Tibial nerve (tissue), 4 donors: Measurements from ENCODE around the gene RHEB.

Source experiments
- EP300 ChIP-seq, 2 donors: sonication (generic); formaldehyde crosslinking; IDR thresholded peaks; one replicate each; pipeline ENCODE4 v1.6.1; 2017; ENCODE audit warnings: antibody characterized with exemption in 2 of 2, mild to moderate bottlenecking in 1 of 2
- TF ChIP-seq, protein P1 (sequence below), 5 experiments: fragments of 200-600 bp in 3 of 5; fragments of 450-650 bp in 2 of 5; sonication (generic) in 3 of 5; IDR thresholded peaks; one replicate each; pipeline ENCODE4 v1.5.1; 2016 to 2019; ENCODE audit warnings: antibody characterized with exemption in 5 of 5, mild to moderate bottlenecking in 3 of 5, moderate library complexity in 2 of 5

DNA sequence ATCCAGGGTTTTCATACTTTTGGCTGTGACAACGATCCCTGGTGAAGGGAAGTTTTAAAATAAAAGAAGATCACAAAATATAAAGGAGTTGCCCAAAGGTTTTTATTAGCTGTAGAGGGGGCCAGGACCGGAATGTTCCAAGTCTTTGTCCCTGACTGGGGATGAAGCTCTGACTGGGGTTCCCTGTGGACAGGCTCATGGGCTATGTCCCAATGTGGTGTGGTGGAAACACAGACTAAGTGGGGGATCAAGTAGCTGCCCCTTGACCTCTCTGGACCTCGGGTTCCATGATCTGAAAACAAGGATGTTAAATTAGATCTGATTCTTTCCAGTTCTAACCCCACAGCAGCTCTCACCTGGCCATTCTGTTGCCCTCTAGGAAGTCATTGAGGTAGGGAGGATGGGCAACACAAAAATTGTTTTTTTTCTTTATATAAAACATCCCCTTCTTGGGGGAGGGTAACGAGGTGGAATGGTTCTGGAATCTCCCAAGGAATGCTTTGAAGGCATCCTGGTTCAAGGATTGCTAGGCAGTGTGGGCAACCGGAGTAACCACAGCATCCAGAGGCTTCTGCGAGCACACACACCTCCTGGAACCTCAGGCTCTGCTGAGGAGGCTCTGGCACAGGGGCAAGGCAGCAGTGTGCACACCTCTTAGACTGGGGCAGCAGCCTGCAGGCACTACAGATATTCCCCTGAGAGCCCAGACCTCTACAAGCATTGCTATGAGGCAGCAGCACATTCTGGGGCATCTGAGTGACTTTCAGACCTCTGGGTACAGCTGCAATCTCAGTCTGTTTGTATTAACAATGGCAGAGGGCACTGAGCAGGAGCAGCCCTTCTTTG is 58.4 kb downstream of the RHEB start:
- TF ChIP-seq, protein P1, sequence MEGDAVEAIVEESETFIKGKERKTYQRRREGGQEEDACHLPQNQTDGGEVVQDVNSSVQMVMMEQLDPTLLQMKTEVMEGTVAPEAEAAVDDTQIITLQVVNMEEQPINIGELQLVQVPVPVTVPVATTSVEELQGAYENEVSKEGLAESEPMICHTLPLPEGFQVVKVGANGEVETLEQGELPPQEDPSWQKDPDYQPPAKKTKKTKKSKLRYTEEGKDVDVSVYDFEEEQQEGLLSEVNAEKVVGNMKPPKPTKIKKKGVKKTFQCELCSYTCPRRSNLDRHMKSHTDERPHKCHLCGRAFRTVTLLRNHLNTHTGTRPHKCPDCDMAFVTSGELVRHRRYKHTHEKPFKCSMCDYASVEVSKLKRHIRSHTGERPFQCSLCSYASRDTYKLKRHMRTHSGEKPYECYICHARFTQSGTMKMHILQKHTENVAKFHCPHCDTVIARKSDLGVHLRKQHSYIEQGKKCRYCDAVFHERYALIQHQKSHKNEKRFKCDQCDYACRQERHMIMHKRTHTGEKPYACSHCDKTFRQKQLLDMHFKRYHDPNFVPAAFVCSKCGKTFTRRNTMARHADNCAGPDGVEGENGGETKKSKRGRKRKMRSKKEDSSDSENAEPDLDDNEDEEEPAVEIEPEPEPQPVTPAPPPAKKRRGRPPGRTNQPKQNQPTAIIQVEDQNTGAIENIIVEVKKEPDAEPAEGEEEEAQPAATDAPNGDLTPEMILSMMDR (IDR thresholded peaks at IDR 0.05) = no peak
- TF ChIP-seq EP300 (IDR thresholded peaks at IDR 0.05) = no peak
